GM19468 (cell line): ENCODE measurements around the gene ZFP14.

ENCODE experiments used
- ATAC-seq: cut with Tn5 transposase; IDR thresholded peaks from one replicate; pipeline ENCODE4 v1.9.1; 2021; ENCODE audit warnings: mild to moderate bottlenecking, moderate library complexity, moderate number of reproducible peaks; ENCODE audit not compliant: unreplicated experiment; ENCODE audit errors: extremely low read depth

The ZFP14 gene

DNA sequence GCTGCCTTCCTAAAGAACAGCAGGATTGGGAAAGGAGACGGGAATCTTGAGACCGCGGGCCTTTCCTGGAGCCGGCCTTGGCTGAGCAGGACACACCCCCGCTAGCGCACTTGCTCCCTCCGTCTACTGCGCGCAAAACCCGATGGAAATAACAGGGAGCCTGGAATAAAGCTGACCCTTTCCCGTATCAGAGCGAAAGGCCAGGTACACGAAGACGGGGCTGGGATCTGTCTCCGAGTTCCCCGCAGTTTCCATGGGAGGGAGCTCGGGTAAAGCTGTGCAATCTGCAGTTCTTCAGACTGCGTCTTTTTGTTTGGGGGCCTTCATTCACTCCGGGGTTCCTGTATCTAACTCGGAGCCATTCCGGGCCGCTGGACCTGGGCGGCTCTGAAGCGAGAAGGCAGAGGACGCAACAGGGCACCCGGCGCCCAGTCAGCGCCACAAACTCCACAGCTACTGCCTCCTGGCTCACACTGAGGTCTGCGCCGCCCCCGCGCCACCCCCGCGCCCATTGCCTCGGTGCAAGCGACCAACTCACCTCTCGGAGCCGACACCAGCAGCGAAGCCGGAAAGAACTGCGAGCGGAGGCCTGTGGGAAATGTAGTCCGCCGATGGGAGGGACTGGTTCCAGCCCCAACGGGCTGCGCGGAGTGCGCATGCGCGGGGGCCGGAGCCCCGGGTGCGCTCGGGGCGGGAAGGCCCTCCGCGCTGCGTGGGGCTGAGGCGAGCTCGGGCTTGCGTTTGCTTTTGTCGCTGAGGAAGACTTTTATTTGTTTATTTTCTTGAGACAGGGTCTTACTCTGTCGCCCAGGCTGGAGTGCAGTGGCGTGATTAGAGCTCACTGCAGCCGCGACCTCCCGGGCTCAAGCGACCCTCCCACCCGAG lies at the start of gene ZFP14:
TSS of gene ZFP14 (minus strand) at position 577 of the 885 bp plus-strand sequence. CDS start 11,309 bp downstream, outside the sequence.
- ATAC-seq, result peak; percentile 88

- ATAC-seq, result no peak
These were observed 44.9 kb upstream of the ZFP14 start for GRCh38 chr19:36423925-36424324.

DNA sequence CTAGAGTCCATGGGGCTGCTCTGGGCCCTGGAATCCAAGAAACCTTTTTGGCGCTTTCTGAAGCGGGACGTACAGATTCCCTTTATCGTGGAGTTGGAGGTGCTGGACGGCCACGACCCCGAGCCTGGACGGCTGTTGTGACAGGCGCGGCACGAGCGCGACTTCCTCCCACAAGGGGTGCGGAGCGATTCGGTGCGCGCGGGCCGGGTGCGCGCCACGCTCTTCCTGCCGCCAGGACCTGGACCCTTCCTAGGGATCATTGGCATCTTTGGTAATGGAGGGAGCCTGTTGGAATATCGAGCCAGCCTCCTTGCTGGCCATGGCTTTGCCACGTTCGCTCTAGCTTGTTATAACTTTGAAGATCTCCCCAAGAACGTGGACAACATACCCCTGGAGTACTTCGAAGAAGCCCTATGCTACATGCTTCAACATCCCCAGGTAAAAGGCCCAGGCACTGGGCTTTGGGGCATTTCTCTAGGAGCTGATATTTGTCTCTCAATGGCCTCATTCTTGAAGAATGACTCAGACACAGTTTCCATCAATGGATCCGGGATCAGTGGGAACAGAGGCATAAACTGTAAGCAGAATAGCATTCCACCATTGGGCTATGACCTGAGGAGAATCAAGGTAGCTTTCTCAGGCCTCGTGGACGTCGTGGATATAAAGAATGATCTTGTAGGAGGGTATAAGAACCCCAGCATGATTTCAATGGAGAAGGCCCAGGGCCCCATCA lies 42.9 kb upstream of the ZFP14 start:
- no peak for ATAC-seq

- no peak for ATAC-seq
These were observed 42.2 kb upstream of the ZFP14 start for GRCh38 chr19:36420961-36421748.

- peak; percentile 61 for ATAC-seq
These were observed 39.4 kb upstream of the ZFP14 start, which contains the start of gene ZFP82 for GRCh38 chr19:36418287-36419001. TSS of gene ZFP82 (minus strand) at chr19:36418644. CDS start at chr19:36409789, 8,855 bp downstream.

- no peak for ATAC-seq
These were observed 38.8 kb upstream of the ZFP14 start for GRCh38 chr19:36417752-36418286.

DNA sequence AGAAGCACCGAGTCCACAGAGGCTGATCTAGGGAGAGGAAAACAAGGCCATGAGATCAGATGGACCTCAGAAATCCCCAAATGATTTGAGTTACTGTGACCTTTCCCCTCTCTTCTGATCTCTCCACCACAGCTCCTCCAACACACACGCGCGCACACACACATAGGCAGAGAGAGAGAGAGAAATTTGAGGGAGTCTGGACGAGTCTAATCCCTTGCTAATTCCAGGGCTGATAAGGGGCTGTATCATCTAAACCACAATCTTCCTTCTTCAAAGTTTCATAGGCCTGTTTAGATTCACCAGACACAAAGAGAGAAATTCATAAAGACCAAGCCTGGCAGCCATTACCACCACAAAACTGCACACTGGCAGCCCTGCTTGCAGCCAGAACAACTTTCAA lies 30.8 kb upstream of the ZFP14 start:
- no peak for ATAC-seq

GRCh38 chr19:36408101-36408500 lies 29.1 kb upstream of the ZFP14 start:
- no peak for ATAC-seq

DNA sequence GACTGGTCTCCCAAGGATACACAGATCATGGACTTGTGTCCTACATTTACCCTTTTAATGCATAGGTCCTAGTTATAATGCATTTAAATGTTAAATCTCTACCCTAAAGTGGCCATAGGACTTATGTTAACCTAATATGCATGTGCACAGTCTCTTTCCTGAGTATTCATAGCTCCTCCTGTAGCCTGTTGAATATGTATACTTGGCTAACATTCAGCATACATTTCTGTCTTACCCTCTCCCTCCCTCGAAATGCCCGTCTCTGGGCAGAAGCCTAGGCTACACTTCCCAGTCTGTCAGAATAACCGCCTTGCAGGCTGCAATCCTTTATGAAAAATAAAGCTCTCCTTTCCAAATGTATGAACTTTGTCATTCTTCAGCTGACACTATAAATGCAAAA lies 25.5 kb upstream of the ZFP14 start:
- no peak for ATAC-seq

DNA sequence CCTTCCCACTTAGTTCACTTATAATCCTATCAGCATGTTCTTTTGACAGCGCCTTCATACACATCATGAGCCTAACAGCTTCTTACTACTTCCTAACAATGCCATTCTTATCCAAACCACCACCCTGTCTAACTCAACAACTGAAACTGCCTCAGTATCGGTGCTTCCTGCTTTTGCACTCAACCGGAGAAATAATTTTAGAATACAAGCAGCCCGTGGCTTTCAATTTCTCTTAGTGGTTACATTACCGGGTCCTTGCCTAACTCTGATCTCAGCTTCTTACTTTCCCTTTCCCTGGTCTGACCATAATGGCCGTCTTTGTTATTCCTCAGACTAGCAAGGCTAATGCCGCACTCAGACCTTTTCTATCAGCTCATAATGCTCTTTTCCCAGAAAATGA lies 22.5 kb upstream of the ZFP14 start:
- no peak for ATAC-seq

DNA sequence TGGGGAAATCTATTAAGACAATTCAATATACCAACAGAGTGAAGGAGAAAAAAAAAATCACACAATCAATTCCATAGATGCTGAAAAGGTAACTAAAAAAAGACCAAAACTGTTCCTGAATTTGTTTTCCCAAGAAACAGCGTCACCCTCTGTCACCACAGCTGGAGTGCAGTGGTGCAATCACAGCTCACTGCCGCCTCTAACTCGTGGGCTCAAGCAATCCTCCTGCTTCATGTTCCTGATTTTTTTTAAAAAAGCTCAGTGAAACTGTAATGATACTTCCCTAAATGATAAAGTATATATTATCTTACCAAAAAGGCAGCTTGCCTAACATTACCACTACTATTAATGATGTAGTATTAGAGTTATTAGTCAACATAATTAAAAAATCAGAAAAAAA lies 19.6 kb upstream of the ZFP14 start:
- no peak for ATAC-seq

GRCh38 chr19:36392916-36393673 lies 14.1 kb upstream of the ZFP14 start:
- ATAC-seq, result no peak

- no peak for ATAC-seq
These were observed 464 bp upstream of the ZFP14 start for GRCh38 chr19:36379510-36379819.

DNA sequence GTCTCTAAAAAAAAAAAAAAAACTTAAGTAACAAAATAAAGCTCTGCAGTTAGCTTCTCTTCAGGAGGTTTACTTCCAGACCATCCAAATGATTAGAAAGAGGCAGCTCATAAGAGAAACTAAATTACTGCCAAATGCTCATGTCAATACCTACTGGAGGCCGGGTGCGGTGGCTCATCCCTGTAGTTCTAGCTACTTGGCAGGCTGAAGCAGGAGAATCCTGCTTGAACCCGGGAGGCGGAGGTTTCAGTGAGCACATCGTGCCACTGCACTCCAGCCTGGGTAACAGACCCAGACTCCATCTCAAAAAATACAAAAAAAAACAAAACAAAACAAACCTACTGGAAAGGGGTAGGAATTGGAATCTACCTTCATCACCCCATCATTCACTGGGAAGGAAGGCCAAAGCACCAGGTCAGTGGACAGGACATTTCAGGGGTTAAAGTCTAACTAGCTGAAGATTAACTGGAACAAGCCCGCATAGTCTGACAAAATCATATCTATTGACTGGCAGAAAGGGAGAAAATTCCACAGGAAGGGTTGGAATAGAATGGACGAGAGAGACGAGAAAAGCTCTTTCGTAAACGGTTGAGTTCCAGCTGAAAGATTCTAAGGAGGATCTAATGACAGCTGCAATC lies 1.3 kb downstream of the ZFP14 start:
- ATAC-seq, result no peak

GRCh38 chr19:36373638-36374156 lies 5.3 kb downstream of the ZFP14 start:
- no peak for ATAC-seq

DNA sequence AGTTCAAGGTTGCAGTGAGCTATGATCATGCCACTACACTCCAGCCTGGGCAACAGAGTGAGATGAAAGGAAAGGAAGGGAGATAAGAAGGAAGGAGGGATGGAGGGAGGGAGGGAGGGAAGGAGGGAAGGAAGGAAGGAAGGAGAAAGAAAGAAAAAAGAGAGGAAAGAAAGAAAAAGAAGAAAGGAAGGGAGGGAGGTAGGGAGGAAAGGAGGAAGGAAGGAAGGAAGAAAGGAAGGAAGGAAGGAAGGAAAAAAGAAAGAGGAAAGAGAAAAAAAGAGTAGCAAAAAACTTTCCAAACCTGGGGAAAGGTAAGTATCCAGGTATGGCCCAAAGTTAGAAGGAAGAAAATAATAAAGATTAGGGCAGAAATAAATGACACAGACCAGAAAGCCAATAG lies 7.1 kb downstream of the ZFP14 start:
- no peak for ATAC-seq

DNA sequence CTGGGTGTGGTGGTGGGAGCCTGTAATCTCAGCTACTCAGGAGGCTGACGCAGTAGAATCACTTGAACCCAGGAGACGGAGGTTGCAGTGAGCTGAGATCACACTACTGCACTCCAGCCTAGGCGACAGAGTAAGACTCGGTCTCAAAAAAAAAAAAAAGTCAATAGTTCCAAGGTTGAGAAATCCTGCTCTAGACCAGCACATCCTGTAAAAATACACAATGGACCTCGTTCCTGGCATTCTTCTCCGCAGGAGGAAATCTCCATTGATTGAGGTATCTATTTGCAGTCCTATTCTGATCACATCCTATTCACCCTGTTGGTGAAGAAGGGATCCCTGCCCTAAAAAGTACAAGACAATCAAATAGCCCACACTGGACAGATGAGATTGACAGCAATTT lies 15.2 kb downstream of the ZFP14 start:
- ATAC-seq, result no peak

DNA sequence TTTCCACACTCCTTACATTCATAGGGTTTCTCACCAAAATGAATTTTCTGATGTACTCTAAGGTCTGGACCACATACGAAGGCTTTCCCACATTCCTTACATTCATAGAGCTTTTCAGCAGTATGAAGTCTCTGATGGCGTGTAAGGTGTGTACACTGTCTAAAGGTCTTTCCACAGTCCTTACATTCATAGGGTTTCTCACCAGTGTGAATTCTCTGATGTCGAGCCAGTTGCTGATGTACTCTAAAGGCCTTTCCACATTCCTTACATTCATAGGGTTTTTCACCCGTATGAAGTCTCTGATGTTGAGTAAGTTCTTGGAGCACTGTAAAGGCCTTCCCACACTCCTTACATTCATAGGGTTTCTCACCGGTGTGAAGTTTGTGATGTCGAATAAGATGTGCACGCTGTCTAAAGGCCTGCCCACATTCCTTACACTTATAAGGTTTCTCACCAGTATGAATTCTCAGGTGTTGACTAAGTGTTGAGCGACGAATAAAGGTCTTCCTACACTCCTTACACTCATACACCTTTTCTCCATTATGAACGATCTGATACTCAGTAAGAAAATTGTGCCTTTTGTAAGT lies 38.1 kb downstream of the ZFP14 start:
- no peak for ATAC-seq
